Suprapubic skin (tissue), 3 donors: Measurements from ENCODE around the gene FGF22.

ENCODE experiments used
- POLR2A ChIP-seq, 2 donors: fragments of 450-650 bp; IDR thresholded peaks; one replicate each; pipeline ENCODE4 v1.6.1; 2017; ENCODE audit warnings: antibody characterized with exemption in 2 of 2, mild to moderate bottlenecking in 2 of 2, moderate library complexity in 2 of 2
- TF ChIP-seq, protein P1 (sequence below), 2 donors: fragments of 200-600 bp in 1 of 2; fragments of 450-650 bp in 1 of 2; sonication (generic) in 1 of 2; IDR thresholded peaks; one replicate each; pipeline ENCODE4 v1.5.1; 2016 to 2019; ENCODE audit warnings: antibody characterized with exemption in 2 of 2, mild to moderate bottlenecking in 1 of 2, moderate library complexity in 1 of 2

DNA sequence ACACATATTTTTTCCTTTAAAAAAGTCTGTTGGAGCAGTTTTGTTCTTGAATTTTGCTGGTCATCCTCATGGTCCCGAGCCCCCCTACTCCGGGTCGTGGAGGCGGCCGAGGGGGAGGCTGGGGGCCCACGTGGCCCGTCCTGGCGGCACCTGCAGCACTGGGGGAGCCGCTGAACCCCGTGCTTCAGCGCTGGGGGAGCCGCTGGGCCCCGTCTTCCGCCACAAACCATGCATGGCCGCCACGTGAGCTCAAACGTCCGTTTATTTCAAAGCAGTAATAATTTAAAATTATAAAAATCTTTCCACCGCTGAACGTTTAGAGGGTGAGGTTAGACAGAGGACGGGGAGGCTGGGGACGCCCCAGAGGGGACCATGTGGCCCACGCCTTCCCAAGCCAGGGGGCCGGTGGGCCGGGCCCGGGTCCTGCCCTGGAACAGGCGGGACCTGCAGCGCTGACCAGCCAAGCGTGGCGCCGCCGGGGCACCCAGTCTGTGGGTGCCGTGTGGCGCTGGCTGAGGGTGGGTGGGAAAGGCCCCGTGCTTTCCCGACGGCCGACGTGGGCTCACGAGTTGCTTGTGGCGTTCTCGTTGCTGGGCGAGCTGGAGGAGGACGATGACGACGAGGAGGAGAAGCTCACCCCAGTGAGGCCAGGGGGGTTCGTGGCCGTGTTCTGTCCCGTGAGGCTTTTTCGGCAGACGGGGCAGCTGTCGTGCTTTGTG is 8.0 kb downstream of the FGF22 start:
- TF ChIP-seq, protein P1, sequence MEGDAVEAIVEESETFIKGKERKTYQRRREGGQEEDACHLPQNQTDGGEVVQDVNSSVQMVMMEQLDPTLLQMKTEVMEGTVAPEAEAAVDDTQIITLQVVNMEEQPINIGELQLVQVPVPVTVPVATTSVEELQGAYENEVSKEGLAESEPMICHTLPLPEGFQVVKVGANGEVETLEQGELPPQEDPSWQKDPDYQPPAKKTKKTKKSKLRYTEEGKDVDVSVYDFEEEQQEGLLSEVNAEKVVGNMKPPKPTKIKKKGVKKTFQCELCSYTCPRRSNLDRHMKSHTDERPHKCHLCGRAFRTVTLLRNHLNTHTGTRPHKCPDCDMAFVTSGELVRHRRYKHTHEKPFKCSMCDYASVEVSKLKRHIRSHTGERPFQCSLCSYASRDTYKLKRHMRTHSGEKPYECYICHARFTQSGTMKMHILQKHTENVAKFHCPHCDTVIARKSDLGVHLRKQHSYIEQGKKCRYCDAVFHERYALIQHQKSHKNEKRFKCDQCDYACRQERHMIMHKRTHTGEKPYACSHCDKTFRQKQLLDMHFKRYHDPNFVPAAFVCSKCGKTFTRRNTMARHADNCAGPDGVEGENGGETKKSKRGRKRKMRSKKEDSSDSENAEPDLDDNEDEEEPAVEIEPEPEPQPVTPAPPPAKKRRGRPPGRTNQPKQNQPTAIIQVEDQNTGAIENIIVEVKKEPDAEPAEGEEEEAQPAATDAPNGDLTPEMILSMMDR (IDR thresholded peaks at IDR 0.05), result no peak
- TF ChIP-seq POLR2A (IDR thresholded peaks at IDR 0.05), result no peak
